Sigmoid colon (tissue), 4 donors: Measurements from ENCODE around the gene SREBF2.
"Not testable (repeated sequence)": the region's sequence is repeated elsewhere in the genome, so short reads cannot be mapped to it uniquely, and the experiment has no call there.

Experiments used
- CTCF ChIP-seq, 4 experiments: fragments of 450-650 bp in 3 of 4; fragments of 200-600 bp in 1 of 4; IDR thresholded peaks; one replicate each; pipeline ENCODE4 v1.5.1; 2016 to 2019; ENCODE audit warnings: antibody characterized with exemption in 4 of 4, mild to moderate bottlenecking in 3 of 4, moderate library complexity in 2 of 4
- EP300 ChIP-seq, 4 donors: sonication (generic); formaldehyde crosslinking; IDR thresholded peaks; one replicate each; pipeline ENCODE4 v1.6.1; 2017; ENCODE audit warnings: antibody characterized with exemption in 4 of 4

GRCh38 chr22:41948928-41949296, 116.0 kb downstream of the SREBF2 start:
- not testable (repeated sequence) for TF ChIP-seq EP300, CTCF (IDR thresholded peaks at IDR 0.05)
